ENCODE data around the gene FOXP1. TPM values are rescaled to one million over a fixed set of nuclear protein-coding genes. Genes with fewer than 3 reads are reported as not detected.

Gene FOXP1
- total RNA-seq, 1 experiment from 2014 or later: 22.1 TPM

- H3K27me3 ChIP-seq (replicated peaks): no peaks in the 10 kb centered on the region
- H3K9me3 ChIP-seq (replicated peaks): no peaks in the 10 kb centered on the region
- H3K4me1 ChIP-seq (replicated peaks): peaks cover 13% of the 10 kb centered on the region
- no peak for DNase-seq (ENCODE audit: low read depth in 1 of 2, low spot score in 2 of 2)
- no peaks in the 10 kb centered on the region for H3K36me3 ChIP-seq
- no peak overlapping the region for H3K4me3 ChIP-seq
- H3K27ac ChIP-seq: no peak overlapping the region
Observed at GRCh38 chr3:71430941-71431552, 152.5 kb downstream of the FOXP1 start.

- no peaks in the 10 kb centered on the region for H3K36me3 ChIP-seq
- H3K4me1 ChIP-seq (replicated peaks): peaks cover 20% of the 10 kb centered on the region
- no peak overlapping the region for H3K27ac ChIP-seq
- no peaks in the 10 kb centered on the region for H3K27me3 ChIP-seq (replicated peaks)
- no peak overlapping the region for H3K4me3 ChIP-seq
- H3K9me3 ChIP-seq (replicated peaks): no peaks in the 10 kb centered on the region
- DNase-seq (ENCODE audit: low read depth in 1 of 2, low spot score in 2 of 2): no peak
Observed at GRCh38 chr3:71429597-71429988, 153.9 kb downstream of the FOXP1 start.

GRCh38 chr3:71428841-71429596, 154.5 kb downstream of the FOXP1 start:
- H3K4me1 ChIP-seq (replicated peaks): peaks cover 20% of the 10 kb centered on the region
- DNase-seq (ENCODE audit: low read depth in 1 of 2, low spot score in 2 of 2): no peak
- H3K4me3 ChIP-seq: no peak overlapping the region
- H3K36me3 ChIP-seq: no peaks in the 10 kb centered on the region
- H3K27ac ChIP-seq: no peak overlapping the region
- no peaks in the 10 kb centered on the region for H3K27me3 ChIP-seq (replicated peaks)
- no peaks in the 10 kb centered on the region for H3K9me3 ChIP-seq (replicated peaks)

GRCh38 chr3:71425491-71426071, 157.9 kb downstream of the FOXP1 start:
- Histone ChIP-seq H3K27ac (no peak overlapping the region), H3K9me3 (replicated peaks) (no peaks in the 10 kb centered on the region), H3K36me3 (no peaks in the 10 kb centered on the region), H3K4me3 (no peak overlapping the region), H3K27me3 (replicated peaks) (no peaks in the 10 kb centered on the region), H3K4me1 (replicated peaks) (peaks cover 15% of the 10 kb centered on the region)
- no peak for DNase-seq (ENCODE audit: low read depth in 1 of 2, low spot score in 2 of 2)

- Histone ChIP-seq H3K9me3 (replicated peaks) (no peaks in the 10 kb centered on the region), H3K27me3 (replicated peaks) (no peaks in the 10 kb centered on the region), H3K27ac (no peak overlapping the region), H3K4me1 (replicated peaks) (peaks cover 7% of the 10 kb centered on the region), H3K36me3 (no peaks in the 10 kb centered on the region), H3K4me3 (no peak overlapping the region)
- no peak for DNase-seq (ENCODE audit: low read depth in 1 of 2, low spot score in 2 of 2)
Observed at GRCh38 chr3:71423151-71423906, 160.2 kb downstream of the FOXP1 start.

GRCh38 chr3:71421820-71422566, 161.5 kb downstream of the FOXP1 start:
- no peak for DNase-seq (ENCODE audit: low read depth in 1 of 2, low spot score in 2 of 2)
- Histone ChIP-seq H3K4me3 (no peak overlapping the region), H3K36me3 (no peaks in the 10 kb centered on the region), H3K9me3 (replicated peaks) (no peaks in the 10 kb centered on the region), H3K27ac (no peak overlapping the region), H3K4me1 (replicated peaks) (peaks cover 6% of the 10 kb centered on the region), H3K27me3 (replicated peaks) (no peaks in the 10 kb centered on the region)

GRCh38 chr3:71421475-71421819, 162.1 kb downstream of the FOXP1 start:
- H3K27ac ChIP-seq: no peak overlapping the region
- H3K4me3 ChIP-seq: no peak overlapping the region
- H3K4me1 ChIP-seq (replicated peaks): peaks cover 6% of the 10 kb centered on the region
- no peak for DNase-seq (ENCODE audit: low read depth in 1 of 2, low spot score in 2 of 2)
- H3K27me3 ChIP-seq (replicated peaks): no peaks in the 10 kb centered on the region
- H3K36me3 ChIP-seq: no peaks in the 10 kb centered on the region
- no peaks in the 10 kb centered on the region for H3K9me3 ChIP-seq (replicated peaks)

- no peaks in the 10 kb centered on the region for H3K9me3 ChIP-seq (replicated peaks)
- no peaks in the 10 kb centered on the region for H3K27me3 ChIP-seq (replicated peaks)
- H3K4me1 ChIP-seq (replicated peaks): peaks cover 2% of the 10 kb centered on the region
- no peak for DNase-seq (ENCODE audit: low read depth in 1 of 2, low spot score in 2 of 2)
- H3K4me3 ChIP-seq: no peak overlapping the region
- no peak overlapping the region for H3K27ac ChIP-seq
- H3K36me3 ChIP-seq: no peaks in the 10 kb centered on the region
Observed at GRCh38 chr3:71419369-71419768, 164.2 kb downstream of the FOXP1 start.

- Histone ChIP-seq H3K9me3 (replicated peaks) (no peaks in the 10 kb centered on the region), H3K27me3 (replicated peaks) (no peaks in the 10 kb centered on the region), H3K4me1 (replicated peaks) (peaks cover 12% of the 10 kb centered on the region), H3K4me3 (no peak overlapping the region), H3K27ac (no peak overlapping the region), H3K36me3 (no peaks in the 10 kb centered on the region)
- no peak for DNase-seq (ENCODE audit: low read depth in 1 of 2, low spot score in 2 of 2)
Observed at GRCh38 chr3:71417791-71418190, 165.7 kb downstream of the FOXP1 start.

- no peak for DNase-seq (ENCODE audit: low read depth in 1 of 2, low spot score in 2 of 2)
- no peak overlapping the region for H3K27ac ChIP-seq
Observed at GRCh38 chr3:71416876-71417275, 166.7 kb downstream of the FOXP1 start.

GRCh38 chr3:71415681-71416122, 167.8 kb downstream of the FOXP1 start:
- Histone ChIP-seq H3K4me3 (no peak overlapping the region), H3K36me3 (no peaks in the 10 kb centered on the region), H3K27me3 (replicated peaks) (no peaks in the 10 kb centered on the region), H3K4me1 (replicated peaks) (peaks cover 12% of the 10 kb centered on the region), H3K9me3 (replicated peaks) (no peaks in the 10 kb centered on the region), H3K27ac (no peak overlapping the region)
- no peak for DNase-seq (ENCODE audit: low read depth in 1 of 2, low spot score in 2 of 2)

More at GRCh38 chr3:71416876-71417275, 166.7 kb downstream of the FOXP1 start:
- no peaks in the 10 kb centered on the region for H3K27me3 ChIP-seq (replicated peaks)
- H3K4me1 ChIP-seq (replicated peaks): peaks cover 12% of the 10 kb centered on the region
- H3K36me3 ChIP-seq: no peaks in the 10 kb centered on the region
- H3K9me3 ChIP-seq (replicated peaks): no peaks in the 10 kb centered on the region
- no peak overlapping the region for H3K4me3 ChIP-seq

GRCh38 chr3:71414189-71414927, 169.2 kb downstream of the FOXP1 start:
- Histone ChIP-seq H3K27me3 (replicated peaks) (no peaks in the 10 kb centered on the region), H3K27ac (no peak overlapping the region), H3K9me3 (replicated peaks) (no peaks in the 10 kb centered on the region), H3K4me1 (replicated peaks) (peaks cover 12% of the 10 kb centered on the region), H3K36me3 (no peaks in the 10 kb centered on the region), H3K4me3 (no peak overlapping the region)
- DNase-seq (ENCODE audit: low read depth in 1 of 2, low spot score in 2 of 2): no peak

GRCh38 chr3:71413572-71413971, 170.0 kb downstream of the FOXP1 start:
- DNase-seq (ENCODE audit: low read depth in 1 of 2, low spot score in 2 of 2): no peak
- no peaks in the 10 kb centered on the region for H3K9me3 ChIP-seq (replicated peaks)
- peaks cover 12% of the 10 kb centered on the region for H3K4me1 ChIP-seq (replicated peaks)
- H3K27ac ChIP-seq: no peak overlapping the region
- no peaks in the 10 kb centered on the region for H3K36me3 ChIP-seq
- no peaks in the 10 kb centered on the region for H3K27me3 ChIP-seq (replicated peaks)
- no peak overlapping the region for H3K4me3 ChIP-seq
